GM18867 (cell line): ENCODE measurements around the gene MYBPC3.

ENCODE experiments used
- ATAC-seq: cut with Tn5 transposase; IDR thresholded peaks from one replicate; pipeline ENCODE4 v1.9.1; 2021; ENCODE audit warnings: mild to moderate bottlenecking, moderate library complexity; ENCODE audit not compliant: unreplicated experiment

MYBPC3 gene

DNA sequence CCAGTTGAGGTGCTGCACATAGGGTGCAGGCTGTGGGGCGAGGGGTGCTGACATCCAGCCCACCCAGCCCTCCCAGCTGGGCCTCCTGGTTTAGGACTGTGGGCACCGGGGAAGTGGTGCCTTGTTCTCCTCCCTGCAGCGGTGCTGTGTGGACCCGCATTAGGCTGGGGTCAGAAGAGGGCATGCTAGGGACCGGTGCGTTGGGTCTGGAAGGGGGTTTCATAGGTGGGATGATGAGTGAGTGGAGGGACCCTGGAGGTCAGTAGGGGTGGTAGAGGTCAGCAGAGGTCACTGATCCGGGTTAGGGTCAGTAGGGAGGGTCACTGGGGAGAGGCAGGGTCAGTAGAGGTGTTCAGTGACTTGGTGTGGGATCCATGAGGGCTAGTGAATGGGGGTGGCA, 6.7 kb upstream of the MYBPC3 start:
- ATAC-seq = no peak

DNA sequence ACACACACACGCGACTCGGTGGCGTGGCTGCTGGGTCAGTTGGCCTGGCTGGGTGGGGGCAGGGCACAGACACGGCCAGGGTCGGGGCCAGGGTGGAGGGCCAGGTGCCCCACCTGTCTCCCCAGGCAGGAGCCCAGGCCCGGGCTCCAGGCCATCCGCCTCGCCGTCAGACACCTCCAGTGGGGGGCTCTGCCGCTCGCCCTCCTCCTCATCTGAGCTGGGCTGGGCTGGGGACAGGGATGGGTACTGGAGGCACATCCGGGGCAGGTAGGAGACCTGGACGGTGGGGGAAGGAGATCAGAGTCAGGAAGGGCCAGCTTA, 6.2 kb upstream of the MYBPC3 start:
- no peak for ATAC-seq

DNA sequence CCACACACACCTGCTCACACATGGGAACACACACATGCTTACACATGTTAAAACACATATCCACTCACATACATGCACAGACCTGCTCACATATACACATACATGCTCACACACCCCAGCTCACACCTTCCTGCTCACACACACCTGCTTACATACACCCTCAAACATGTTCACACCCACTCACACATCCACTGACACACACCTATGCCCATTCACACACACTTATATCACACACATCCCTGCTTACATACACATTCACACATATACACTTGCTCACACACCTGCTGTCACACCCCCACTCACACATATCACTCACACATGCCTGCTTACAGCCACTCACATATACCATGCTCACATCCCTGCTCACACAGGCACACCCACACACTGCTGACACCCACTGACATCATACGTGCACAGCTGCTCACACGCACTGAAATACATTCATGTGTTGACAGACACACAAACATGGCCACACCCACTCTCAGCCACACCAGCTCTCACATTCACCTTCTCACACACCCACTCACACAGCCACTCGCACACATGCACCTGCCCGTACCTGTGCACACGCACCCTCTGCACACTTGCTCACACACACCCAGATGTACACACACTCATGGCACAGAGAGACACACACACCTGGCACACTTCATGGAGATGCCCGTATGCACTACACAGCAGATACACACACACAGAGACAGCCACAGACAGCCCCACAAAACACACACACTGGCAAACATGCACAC, 5.7 kb upstream of the MYBPC3 start:
- ATAC-seq = no peak

DNA sequence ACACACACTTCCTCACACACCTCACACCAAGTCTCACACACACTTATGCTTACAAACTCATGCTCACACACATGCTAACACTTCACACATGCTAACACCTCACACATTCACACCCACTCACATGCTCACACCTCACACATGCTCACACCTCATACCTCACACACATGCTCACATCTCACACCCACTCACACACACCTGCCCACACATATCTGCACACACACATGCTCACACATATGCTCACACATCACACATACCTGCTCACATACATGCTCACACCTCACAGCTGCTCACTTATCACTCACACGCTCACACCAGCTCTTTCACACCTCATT, 4.5 kb upstream of the MYBPC3 start:
- no peak for ATAC-seq

DNA sequence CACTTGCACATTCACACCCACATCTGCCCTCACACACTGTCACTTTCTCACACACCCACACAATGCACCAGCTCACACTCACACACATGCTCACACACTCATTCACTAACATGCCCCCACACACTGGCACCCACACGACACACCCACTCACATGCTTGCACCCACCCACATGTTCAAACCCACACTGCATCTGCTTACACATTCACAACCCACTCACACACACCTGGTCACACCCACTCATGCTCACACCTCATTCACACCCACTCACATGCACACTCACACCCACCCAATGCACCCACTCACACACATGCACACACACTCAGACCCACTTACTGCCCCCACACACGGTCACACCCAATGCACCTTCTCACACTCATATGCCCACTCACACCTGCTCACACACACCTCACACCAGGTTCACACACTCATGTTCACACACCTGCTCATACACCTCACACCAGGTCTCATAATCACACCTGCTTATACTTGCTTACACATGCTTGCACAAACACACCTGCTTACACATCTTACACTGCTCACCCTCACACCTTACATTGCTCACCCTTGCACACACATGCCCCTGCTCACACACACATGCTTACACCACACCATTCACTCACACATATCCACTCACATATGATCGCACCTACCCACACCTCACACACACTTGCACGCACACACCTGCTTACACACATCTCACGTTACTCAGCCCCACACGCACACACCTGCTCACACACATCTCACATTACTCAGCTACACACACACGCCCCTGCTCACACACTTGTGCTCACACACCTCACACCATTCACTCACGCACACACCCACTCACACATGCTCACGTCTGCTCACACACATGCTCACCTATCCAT, 3.9 kb upstream of the MYBPC3 start:
- no peak for ATAC-seq

DNA sequence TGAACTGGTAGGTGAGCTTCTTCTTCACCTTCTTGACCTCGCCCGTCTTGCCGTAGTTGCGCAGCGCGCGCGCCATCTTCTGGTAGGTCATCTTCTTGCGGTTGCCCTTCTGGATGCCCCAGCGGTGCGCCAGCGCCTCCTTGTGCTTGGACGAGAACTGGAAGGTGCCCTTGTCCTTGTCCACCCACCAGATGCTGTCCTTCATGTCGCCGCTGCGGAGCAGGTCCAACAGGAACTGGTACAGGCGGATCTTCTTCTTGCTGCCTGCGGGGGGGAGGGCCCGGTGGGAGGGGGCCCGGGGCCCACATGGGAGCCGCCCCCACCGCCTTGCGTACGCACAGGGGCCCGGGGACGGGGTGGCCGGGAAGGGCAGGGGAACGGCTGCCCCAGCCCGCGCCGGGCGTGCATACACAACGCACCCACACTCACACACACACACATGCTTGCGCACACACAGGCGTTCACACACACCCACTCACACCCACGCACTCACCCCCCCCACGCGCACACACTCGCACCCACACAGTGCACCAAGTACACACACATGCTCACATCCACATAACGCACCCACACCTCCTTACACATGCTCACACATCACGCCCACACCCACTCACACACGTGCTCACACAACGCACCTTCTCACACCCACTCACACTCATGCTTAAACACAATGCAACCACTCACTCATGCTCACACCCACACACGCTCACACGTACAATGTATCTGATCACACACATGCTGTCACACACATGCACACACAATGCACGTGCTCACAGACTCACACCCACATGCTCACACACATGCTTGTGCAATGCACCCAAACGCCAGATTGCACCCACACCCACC, 3.0 kb upstream of the MYBPC3 start:
- ATAC-seq = no peak

DNA sequence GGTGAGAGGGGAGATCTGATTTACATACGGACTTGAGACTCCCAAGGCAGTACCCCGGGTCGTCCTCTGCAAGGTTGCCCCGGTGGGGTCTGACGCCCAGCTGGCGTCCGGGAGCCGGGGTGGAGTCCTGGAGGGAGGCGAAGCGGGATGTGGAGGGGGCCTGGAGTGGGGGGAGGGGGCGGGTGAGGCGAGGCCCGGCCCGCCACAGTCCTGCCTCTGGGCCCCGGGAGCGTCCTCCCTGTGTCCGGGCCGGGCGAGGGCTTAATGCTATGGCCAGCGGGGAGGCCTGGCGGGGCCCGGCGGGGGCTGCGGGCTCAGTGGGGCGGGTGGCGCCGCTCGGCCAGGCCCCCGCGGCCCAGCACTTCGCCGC, 2.4 kb upstream of the MYBPC3 start:
- no peak for ATAC-seq

DNA sequence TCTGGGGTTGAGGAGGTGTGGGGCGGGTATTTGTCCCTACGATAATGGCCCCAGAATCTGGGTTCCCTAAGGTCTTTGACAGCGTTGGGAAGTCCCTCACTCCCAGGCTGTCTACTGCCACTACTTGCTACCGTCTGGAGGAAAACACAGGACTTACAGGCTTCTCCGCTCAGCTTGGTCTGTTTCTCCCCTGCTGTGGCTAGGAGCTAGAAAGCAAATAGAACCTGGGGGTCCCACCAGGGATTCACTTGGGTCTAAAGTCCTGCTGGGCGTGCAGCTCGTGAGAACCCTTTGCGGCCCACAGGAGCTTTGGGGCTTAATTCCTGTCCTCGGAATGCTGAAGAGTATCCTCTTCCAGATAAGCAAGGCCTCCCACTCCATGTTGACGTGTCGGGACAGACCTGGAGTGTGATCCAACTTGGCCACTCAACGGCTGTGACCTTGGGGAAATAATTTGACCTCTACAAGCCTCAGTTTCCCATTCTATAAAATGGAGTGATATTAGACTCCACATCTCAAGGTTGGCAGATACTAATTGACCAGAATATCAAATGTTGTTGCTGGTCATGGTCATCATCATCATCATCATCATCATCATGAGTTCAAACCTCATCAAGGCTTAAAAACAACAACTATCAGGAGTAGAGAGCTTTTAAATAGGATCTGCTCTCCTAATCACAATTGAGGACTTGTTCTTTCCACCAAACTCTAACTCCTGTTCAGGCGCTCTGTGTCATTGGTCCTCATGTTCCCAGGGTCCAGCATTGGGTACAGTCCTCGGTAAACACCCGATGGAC, 1.7 kb upstream of the MYBPC3 start:
- ATAC-seq = no peak

DNA sequence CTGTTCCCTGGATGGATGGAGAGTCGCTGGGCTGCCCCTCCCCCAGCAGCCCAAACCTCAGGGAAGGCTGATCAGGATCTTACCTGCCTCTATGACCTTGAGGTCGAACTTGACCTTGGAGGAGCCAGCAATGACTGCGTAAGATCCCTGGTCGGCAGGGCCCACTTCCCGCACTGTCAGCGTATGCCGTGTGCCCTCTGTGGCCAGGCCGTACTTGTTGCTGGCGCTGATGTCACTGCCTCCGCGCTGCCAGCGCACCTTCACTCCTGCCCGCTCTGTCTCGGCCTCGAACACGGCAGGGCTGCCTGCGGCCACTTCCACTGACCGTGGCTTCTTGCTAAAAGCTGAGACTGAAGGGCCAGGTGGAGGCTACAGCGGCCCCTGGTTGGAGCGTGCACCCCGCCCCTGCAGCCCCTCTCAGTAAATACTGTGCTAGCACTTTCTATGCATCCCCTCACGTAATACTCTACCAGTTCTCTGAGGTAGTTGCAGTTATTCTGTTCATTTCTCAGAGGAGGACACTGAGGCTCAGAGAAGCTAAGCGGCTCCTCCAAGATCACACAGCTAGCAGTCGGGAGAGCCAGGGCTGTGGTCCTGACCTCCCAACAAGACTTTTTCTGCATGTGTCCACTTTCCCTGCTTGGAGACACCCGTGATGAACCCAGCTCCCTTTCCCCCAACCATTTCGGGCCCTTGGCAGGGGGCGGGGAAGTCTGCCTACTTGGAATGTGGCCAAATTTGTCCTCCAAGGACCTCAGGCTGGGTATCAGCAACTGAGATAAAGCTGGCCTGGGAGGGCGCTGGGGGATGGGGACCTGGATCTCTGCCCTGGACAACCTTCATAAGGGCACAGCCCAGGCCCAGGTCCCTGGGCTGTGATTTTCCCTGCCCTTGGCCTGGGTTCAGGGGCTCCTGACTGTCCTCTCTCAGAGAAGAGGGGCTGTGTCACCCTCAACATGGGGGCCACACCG, 1.1 kb downstream of the MYBPC3 start:
- ATAC-seq = no peak

DNA sequence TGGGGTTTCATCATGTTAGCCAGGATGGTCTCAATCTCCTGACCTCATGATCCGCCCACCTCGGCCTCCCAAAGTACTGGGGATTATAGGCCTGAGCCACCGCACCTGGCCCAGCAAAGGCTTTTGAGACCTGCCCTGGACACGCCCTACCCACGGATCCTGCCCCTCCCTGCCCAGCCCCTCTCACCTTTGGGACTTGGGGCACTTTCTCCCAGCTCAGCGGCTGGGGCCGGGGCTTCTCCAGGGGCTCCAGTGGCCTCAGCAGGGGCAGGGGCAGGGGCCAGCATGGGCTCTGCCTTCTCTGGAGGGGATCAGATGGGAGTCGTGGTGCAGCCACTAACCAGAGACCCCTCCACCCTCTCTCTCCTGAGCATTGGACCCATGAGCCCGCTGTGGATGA, 2.2 kb downstream of the MYBPC3 start:
- ATAC-seq = no peak

DNA sequence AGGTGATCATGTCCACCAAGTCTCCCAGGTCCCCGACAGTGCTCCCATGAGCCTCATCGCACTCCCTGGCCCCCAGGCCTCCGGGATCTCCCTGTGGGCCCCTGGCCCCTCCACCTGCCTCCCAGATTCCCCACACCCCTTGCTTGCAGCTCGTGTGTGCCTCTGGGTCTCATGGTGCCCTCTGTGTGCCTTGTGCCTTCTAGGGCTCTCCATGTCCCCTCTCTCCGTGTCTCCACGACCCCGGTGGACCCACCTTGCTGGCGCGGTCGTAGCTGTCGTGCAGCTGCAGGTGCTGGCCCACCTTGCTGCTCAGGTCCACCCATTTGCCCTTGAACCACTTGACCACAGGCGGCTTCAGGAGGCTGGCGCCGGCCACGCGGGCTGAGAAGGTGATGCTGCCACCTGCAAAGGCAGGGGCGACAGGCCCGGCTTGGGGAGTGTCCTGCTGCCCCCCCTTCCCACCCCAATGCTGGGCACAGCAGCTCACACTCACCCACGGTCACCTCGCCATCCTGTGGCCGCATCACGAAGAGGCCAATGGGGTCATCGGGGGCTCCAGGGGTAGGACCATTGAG, 2.9 kb downstream of the MYBPC3 start:
- no peak for ATAC-seq

DNA sequence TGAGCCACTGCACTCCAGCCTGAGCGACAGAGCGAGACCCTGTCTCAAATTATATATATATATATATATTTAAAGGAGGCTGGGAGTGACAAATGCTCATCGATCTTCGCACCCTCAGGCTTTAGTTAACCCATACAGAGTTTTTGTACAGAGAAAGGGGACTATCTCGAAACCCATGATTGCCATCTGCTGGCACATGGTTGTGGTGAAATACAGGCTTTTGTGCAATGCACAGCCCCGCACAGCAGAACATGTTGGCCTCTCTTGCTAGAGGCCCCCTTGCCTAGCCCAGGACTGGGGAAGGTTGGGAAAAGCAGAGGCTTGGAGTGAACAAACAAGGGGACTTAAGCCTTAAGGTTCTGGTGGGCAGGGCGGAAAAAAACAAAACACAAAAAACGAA, 3.6 kb downstream of the MYBPC3 start:
- no peak for ATAC-seq

DNA sequence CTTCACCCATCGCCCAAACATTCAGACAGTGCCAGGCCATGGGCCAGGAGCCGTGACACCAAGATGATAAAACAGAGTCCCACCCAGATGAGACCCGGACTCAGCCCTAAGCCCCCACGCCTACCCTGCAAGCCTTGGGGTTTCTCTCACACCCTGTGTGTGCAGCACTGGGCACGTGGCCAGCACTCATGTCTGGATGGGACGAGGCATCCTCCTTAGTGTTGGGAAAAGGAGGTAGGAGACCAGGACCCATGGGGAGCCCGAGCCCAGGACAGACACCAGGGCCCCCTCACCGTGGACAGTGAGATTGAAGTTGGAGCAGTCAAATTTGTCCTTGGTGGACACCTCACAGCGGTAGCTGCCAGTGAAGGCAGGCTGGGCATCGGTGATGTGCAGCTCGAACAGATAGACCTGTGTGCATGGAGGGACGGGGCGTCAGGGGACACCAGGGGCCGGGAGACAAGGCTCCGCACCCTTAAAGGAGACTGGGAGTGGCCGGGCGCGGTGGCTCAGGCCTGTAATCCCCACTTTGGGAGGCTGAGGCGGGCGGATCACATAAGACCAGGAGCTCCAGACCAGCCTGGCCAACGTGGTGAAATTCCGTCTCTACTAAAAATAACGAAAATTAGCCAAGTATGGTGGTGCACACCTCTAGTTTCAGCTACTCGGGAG, 4.2 kb downstream of the MYBPC3 start:
- ATAC-seq = no peak

DNA sequence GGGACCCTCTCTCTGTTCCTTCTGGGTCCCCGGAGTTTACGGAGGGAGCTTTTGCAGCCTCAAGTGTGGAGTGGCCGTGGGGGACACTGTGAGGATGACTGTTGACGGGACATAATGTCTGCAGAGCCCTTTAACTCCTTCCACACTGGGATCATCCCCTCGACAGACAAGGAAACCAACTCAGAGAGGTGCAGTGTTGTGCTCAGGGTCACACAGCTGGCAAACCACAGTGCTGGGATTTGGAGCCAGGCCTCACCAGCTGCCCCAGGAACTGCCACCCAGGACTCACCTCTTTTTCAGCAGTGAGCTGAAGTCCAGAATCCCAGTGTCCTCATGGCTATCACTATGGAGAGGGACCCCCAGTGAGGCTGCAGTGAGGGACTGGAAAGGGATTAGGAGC, 5.4 kb downstream of the MYBPC3 start:
- ATAC-seq = no peak

DNA sequence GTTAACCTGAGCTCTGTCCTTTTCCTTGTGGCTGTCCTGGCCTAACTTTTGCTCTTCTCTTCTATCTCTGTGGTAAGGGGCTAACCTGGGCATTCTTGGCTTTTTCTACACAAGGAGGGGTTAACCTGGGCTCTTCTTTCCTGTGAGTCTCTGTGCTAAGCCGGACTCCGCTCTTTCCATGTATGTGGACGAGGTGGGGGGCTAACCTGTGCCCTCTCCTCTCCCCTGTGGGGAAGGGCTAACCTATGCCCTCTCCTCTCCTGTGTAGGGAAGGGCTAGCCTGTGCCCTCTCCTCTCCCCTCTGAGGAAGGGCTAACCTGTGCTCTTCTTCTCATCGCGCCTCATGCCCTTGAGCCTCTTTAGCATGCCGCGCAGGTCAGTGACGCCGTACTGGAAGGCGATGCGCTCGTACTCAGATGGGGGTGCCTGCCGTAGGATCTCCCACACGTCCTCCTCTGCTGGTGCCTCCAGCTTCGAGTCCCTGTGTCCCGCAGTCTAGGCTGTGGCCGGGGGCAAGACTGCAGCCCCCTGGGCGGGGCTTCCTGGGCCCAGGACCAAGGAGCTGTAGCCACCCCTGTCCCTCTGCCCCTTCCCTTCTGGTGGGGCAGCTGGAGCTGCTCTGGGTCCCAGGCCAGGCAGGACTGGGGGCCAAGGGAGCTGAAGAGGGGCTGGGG, 6.5 kb downstream of the MYBPC3 start:
- no peak for ATAC-seq

DNA sequence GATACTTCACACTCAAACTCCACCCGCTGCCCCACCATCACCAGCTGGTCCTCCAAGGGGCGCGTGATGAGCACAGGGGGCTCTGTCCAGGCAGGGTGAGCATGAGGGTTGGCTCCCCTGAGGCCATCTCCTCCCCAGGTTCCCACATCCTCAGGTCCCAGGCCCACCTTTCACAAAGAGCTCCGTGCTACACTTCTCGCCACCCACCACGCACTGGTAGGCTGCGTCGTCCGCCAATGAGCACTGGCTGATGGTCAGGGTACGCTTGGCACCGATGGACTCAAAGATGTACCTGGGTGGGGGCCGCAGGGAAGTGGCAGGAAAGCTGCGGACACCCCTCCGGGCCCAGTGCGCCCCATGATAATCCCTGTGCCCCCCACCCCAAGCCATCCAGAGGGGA, 9.6 kb downstream of the MYBPC3 start:
- no peak for ATAC-seq

DNA sequence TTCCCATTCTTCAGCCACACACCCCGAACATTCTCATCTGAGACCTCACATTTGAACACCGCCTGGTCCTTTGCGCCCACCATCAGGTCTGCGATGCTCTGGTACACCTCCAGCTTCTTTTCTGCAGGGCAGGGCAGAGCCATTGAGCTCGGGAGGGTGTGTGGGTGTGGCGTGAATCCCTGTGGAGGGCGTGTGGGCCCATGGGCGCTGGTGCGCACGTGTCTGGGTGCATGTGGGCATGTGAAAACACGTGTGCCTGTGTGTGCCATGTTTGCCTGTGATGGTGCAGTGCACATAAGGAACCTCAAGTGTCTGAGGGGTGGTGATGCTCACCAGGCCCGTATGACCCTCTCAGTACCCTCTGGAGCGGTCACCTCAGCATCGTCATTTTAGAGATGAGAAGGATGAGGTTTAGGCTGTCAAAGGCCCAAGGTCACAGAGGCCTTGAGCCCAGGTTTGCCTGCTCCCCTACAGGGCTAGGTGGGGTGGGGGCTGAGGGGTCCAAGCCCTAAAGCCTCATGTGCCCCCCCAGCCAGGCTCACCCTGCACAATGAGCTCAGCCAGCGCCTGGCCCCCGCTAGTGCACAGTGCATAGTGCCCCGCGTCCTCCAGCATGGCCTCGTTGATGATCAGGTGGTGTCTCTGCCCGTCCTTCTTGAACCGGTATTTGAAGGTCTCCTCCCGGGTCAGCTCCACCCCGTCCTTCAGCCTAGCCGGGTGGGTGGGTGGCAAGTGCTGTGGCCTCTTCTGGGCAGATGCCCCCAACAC, 10.3 kb downstream of the MYBPC3 start:
- ATAC-seq = no peak
